ENCODE measurements around the gene SRY.

DNA sequence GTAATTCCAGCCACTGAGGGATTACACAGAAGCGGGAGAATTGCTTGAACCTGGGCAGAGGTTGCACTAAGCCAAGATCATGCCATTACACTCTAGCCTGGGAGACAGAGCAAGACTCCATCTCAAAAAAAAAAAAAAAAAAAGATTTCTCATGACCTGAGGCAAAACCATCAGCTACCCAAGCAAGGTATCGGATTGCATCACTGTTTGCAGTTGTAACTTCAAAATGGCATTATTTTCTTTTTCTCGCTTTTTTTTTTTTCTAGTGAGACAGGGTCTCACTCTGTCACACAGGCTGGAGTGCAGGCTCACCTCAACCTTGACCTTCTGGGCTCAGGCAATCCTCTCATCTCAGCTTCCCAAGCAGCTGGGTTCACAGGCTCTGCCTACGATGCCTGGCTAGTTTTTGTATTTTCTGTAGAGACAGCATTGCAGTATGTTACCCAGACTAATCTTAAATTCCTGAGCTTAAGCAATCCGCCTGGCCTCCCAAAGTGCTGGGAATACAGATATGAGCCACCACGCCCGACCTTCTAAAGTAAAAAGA is 9.6 kb upstream of the SRY start:
- no peak for TF ChIP-seq POLR2A (IDR thresholded peaks at IDR 0.05; ENCODE audit: low read length)
- TF ChIP-seq GATA1 (IDR thresholded peaks at IDR 0.05; ENCODE audit: low read depth, low read length): no peak
